Sigmoid colon (tissue), 7 donors: ENCODE data around the gene EGR2. TPM values are rescaled to one million over a fixed set of nuclear protein-coding genes. Genes with fewer than 3 reads are reported as not detected.

Source experiments
- DNase-seq: peaks from one replicate; pipeline ENCODE4 v3.0.0-alpha.2; 2019
- H3K27ac ChIP-seq, 4 donors: fragments of 200-600 bp; sonication (generic); one replicate each; pipeline ENCODE4 v1.5.1; 2016 to 2019; ENCODE audit warnings: mild to moderate bottlenecking in 1 of 4
- H3K27me3 ChIP-seq, 3 donors: fragments of 200-600 bp; sonication (generic); one replicate each; pipeline ENCODE4 v1.5.1; 2019; ENCODE audit warnings: mild to moderate bottlenecking in 1 of 3
- H3K36me3 ChIP-seq, 4 donors: fragments of 200-600 bp; sonication (generic); one replicate each; pipeline ENCODE4 v1.5.1; 2016 to 2019
- H3K4me1 ChIP-seq, 4 donors: fragments of 200-600 bp; sonication (generic); one replicate each; pipeline ENCODE4 v1.5.1; 2017 to 2019
- H3K4me3 ChIP-seq, 4 donors: fragments of 200-600 bp; sonication (generic); one replicate each; pipeline ENCODE4 v1.5.1; 2017 to 2019; ENCODE audit warnings: mild to moderate bottlenecking in 2 of 4, moderate library complexity in 1 of 4
- H3K9me3 ChIP-seq, 4 donors: fragments of 200-600 bp in 3 of 4; sonication (generic) in 3 of 4; one replicate each; pipeline versions ENCODE4 v1.5.1 to v1.6.1; 2013 to 2019
- EP300 ChIP-seq, 4 donors: sonication (generic); formaldehyde crosslinking; IDR thresholded peaks; one replicate each; pipeline ENCODE4 v1.6.1; 2017; ENCODE audit warnings: antibody characterized with exemption in 4 of 4
- POLR2A ChIP-seq, 2 donors: fragments of 450-650 bp; IDR thresholded peaks; one replicate each; pipeline ENCODE4 v1.6.1; 2016; ENCODE audit warnings: antibody characterized with exemption in 2 of 2, mild to moderate bottlenecking in 2 of 2, moderate library complexity in 2 of 2
- POLR2AphosphoS5 ChIP-seq, 4 donors: sonication (generic); formaldehyde crosslinking; IDR thresholded peaks; one replicate each; pipeline ENCODE4 v1.6.1; 2017; ENCODE audit warnings: antibody characterized with exemption in 4 of 4
- WGBS, 2 donors: extraction: QIAGEN DNeasy Blood & Tissue Kit; methylation state at CpG; one replicate each; pipeline ENCODE4 v1.1.7; 2013; 5-methylcytosine and 5-hydroxymethylcytosine counted together
- intact Hi-C: fragments of 100-400 bp; cut with DNase I; formaldehyde crosslinking; loops from one replicate; pipeline ENCODE4 v1.15.1; 2023
- polyA plus RNA-seq, 3 donors: library from polyadenylated mRNA; stranded (reverse); fragments of 200-250 nt; gene quantifications; one replicate each; pipeline ENCODE4 v1.2.3, GENCODE V29; 2013
- total RNA-seq, 4 donors: library from RNA; depleted of rRNA; stranded (reverse); fragments of >200 nt; gene quantifications; one replicate each; pipeline ENCODE4 v1.1.0, GENCODE V29; 2016
- TF ChIP-seq, protein P1 (sequence below), 4 experiments: fragments of 450-650 bp in 3 of 4; fragments of 200-600 bp in 1 of 4; IDR thresholded peaks; one replicate each; pipeline ENCODE4 v1.5.1; 2016 to 2019; ENCODE audit warnings: antibody characterized with exemption in 4 of 4, mild to moderate bottlenecking in 3 of 4, moderate library complexity in 2 of 4
- donor health status: healthy with polysubstance abuse.
- donor health status: Bipolar disorder and iron deficiency.
- donor health status: healthy.

EGR2 gene
- total and polyA plus RNA-seq, 7 donors = 0.23 to 3.4 (median 1.8) TPM

DNA sequence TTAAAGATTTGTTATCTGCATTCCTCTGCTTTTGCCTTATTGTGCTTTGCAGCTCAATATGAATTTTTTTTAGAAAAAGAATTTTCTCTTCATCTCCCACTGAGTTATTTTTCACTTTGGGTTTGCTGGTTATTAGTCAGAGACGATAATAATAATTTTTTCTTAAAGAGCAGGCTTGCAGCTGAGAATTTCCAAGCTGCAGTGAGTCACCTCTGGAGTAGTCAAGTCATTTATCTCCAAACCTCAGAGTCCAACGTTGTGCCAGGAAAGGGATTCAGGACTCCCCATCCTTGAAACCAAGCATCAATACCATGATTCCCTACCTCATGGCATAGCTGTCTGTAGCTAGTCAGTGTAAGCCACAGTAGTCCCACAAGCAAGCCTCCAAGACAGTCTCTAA is 15.2 kb upstream of the EGR2 start:
- Histone ChIP-seq H3K4me3 (no peak overlapping the region), H3K27me3 (no peaks in the 10 kb centered on the region), H3K36me3 (no peaks in the 10 kb centered on the region), H3K9me3 (no peaks in the 10 kb centered on the region), H3K27ac (no peak overlapping the region), H3K4me1 (no peaks in the 10 kb centered on the region)
- no peak for DNase-seq
- TF ChIP-seq EP300 (IDR thresholded peaks at IDR 0.05) (no peak), POLR2AphosphoS5 (IDR thresholded peaks at IDR 0.05) (no peak), POLR2A (IDR thresholded peaks at IDR 0.05) (no peak)
- TF ChIP-seq, protein P1, sequence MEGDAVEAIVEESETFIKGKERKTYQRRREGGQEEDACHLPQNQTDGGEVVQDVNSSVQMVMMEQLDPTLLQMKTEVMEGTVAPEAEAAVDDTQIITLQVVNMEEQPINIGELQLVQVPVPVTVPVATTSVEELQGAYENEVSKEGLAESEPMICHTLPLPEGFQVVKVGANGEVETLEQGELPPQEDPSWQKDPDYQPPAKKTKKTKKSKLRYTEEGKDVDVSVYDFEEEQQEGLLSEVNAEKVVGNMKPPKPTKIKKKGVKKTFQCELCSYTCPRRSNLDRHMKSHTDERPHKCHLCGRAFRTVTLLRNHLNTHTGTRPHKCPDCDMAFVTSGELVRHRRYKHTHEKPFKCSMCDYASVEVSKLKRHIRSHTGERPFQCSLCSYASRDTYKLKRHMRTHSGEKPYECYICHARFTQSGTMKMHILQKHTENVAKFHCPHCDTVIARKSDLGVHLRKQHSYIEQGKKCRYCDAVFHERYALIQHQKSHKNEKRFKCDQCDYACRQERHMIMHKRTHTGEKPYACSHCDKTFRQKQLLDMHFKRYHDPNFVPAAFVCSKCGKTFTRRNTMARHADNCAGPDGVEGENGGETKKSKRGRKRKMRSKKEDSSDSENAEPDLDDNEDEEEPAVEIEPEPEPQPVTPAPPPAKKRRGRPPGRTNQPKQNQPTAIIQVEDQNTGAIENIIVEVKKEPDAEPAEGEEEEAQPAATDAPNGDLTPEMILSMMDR (IDR thresholded peaks at IDR 0.05) = no peak
- intact Hi-C loops = no loop called here
- 57 to 66% methylated on average over 2 of the region's 2 CpGs for WGBS, 2 donors

GRCh38 chr10:62830679-62831078 is 14.5 kb upstream of the EGR2 start:
- Histone ChIP-seq H3K4me1 (no peaks in the 10 kb centered on the region), H3K27ac (no peak overlapping the region), H3K27me3 (no peaks in the 10 kb centered on the region), H3K4me3 (no peak overlapping the region), H3K9me3 (no peaks in the 10 kb centered on the region), H3K36me3 (no peaks in the 10 kb centered on the region)
- WGBS, 2 donors = 62 to 74% methylated on average over 4 of the region's 4 CpGs
- DNase-seq = no peak
- TF ChIP-seq POLR2A (IDR thresholded peaks at IDR 0.05) (no peak), POLR2AphosphoS5 (IDR thresholded peaks at IDR 0.05) (no peak), EP300 (IDR thresholded peaks at IDR 0.05) (no peak)
- TF ChIP-seq, protein P1 (IDR thresholded peaks at IDR 0.05) = no peak
- intact Hi-C loops = no loop called here

DNA sequence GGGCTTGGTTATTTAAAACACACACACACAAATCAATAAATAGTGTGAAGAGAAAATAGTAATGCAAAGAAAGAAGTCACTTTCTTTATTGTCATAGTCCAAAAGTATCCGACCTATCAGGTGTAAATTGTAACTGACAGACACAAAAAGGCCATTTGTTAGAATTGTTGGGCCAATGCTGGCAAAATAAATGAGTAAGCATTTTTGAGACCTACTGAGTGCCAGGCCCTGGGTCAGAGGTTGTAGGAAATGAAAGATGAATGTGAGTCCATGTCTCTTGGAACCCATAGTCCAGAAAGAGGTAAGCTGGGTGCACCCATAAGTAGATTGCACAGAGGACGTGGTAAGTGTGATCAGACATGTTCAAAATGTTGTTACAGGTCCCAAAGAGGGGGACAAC is 13.5 kb upstream of the EGR2 start:
- 67 to 87% methylated on average over 2 of the region's 2 CpGs for WGBS, 2 donors
- DNase-seq = no peak
- intact Hi-C loops = no loop called here
- Histone ChIP-seq H3K36me3 (no peaks in the 10 kb centered on the region), H3K9me3 (no peaks in the 10 kb centered on the region), H3K27ac (no peak overlapping the region), H3K4me1 (no peaks in the 10 kb centered on the region), H3K4me3 (no peak overlapping the region), H3K27me3 (no peaks in the 10 kb centered on the region)
- TF ChIP-seq, protein P1 (IDR thresholded peaks at IDR 0.05) = no peak
- TF ChIP-seq EP300 (IDR thresholded peaks at IDR 0.05) = no peak
- TF ChIP-seq POLR2A (IDR thresholded peaks at IDR 0.05) = no peak

GRCh38 chr10:62826273-62826672 is 10.1 kb upstream of the EGR2 start:
- WGBS, 2 donors = 89 to 93% methylated on average over 1 of the region's 1 CpG
- Histone ChIP-seq H3K9me3 (no peaks in the 10 kb centered on the region), H3K27me3 (no peaks in the 10 kb centered on the region), H3K27ac (no peak overlapping the region), H3K4me3 (no peak overlapping the region), H3K4me1 (no peaks in the 10 kb centered on the region), H3K36me3 (no peaks in the 10 kb centered on the region)
- intact Hi-C loops = no loop called here
- no peak for DNase-seq
- TF ChIP-seq, protein P1 (IDR thresholded peaks at IDR 0.05) = no peak
- no peak for TF ChIP-seq EP300 (IDR thresholded peaks at IDR 0.05)
- TF ChIP-seq POLR2AphosphoS5 (IDR thresholded peaks at IDR 0.05) = no peak
- TF ChIP-seq POLR2A (IDR thresholded peaks at IDR 0.05) = no peak

DNA sequence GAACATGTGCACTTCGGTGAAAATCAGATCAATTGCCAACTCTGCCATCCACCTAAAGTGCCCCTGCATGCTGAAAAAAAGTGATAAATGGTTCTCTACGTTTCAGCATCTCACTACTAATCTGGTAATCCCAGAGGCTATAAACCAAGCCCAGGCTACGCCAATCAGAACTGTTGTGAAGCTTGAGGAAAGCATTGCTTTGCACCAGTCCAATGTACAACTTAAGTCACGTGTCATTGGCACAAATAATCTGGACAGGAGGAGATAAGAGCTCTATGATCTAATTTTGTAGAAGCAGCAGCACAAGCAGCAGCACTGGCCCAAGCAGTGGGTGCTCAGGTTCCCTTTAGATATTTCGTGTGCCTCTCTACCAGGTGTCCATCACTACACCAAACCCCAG is 4.4 kb upstream of the EGR2 start:
- intact Hi-C loops = no loop called here
- Histone ChIP-seq H3K27ac (no peak overlapping the region), H3K4me1 (peaks cover 0 to 27% (median 25%) of the 10 kb centered on the region in 4 donors), H3K27me3 (peaks cover 8 to 37% (median 21%) of the 10 kb centered on the region in 3 donors), H3K4me3 (no peak overlapping the region), H3K9me3 (no peaks in the 10 kb centered on the region), H3K36me3 (no peaks in the 10 kb centered on the region)
- DNase-seq = no peak
- TF ChIP-seq POLR2AphosphoS5 (IDR thresholded peaks at IDR 0.05) (no peak), POLR2A (IDR thresholded peaks at IDR 0.05) (no peak), EP300 (IDR thresholded peaks at IDR 0.05) (no peak)
- TF ChIP-seq, protein P1 (IDR thresholded peaks at IDR 0.05) = no peak
- WGBS, 2 donors = 56 to 84% methylated on average over 5 of the region's 5 CpGs
